CD14-positive monocyte (primary cell): ENCODE results near the gene ZFPM1. TPM values are rescaled to one million over a fixed set of nuclear protein-coding genes. Genes with fewer than 3 reads are reported as not detected.

Source experiments
- DNase-seq, 3 donors: peaks; one replicate each; pipeline ENCODE4 v3.0.0-alpha.2; 2011 to 2022
- H2AFZ ChIP-seq: 2 replicates; pipeline ENCODE4 v1.6.0; 2012; ENCODE audit warnings: mild to moderate bottlenecking, low read depth, low read length, inconsistent platforms; ENCODE audit not compliant: insufficient read depth, poor library complexity, severe bottlenecking
- H3K27ac ChIP-seq, 2 donors: 1 replicate in 1 of 2; 2 replicates in 1 of 2; pipeline ENCODE4 v1.5.1; 2012 to 2013; ENCODE audit warnings: low read length in 2 of 2, control low read depth in 1 of 2, inconsistent platforms in 1 of 2, low read depth in 1 of 2, mild to moderate bottlenecking in 1 of 2
- H3K27me3 ChIP-seq, 2 donors: one replicate each; pipeline versions ENCODE4 v1.6.0 to v1.6.1; 2011 to 2013; ENCODE audit warnings: low read length in 2 of 2; ENCODE audit not compliant: control insufficient read depth in 2 of 2, insufficient read depth in 2 of 2
- H3K36me3 ChIP-seq, 2 donors: replicated peaks in 1 of 2; 1 replicate in 1 of 2; 2 replicates in 1 of 2; pipeline versions ENCODE4 v1.5.1 to v1.6.1; 2012 to 2013; ENCODE audit warnings: low read length in 2 of 2, control low read depth in 1 of 2, inconsistent platforms in 1 of 2, mild to moderate bottlenecking in 1 of 2; ENCODE audit not compliant: insufficient read depth in 2 of 2, control insufficient read depth in 1 of 2
- H3K4me1 ChIP-seq, 2 donors: 1 replicate in 1 of 2; 2 replicates in 1 of 2; pipeline versions ENCODE4 v1.5.1 to v1.6.1; 2012 to 2013; ENCODE audit warnings: low read length in 2 of 2, control low read depth in 1 of 2, inconsistent platforms in 1 of 2, mild to moderate bottlenecking in 1 of 2, moderate library complexity in 1 of 2; ENCODE audit not compliant: insufficient read depth in 2 of 2, control insufficient read depth in 1 of 2
- H3K4me2 ChIP-seq: replicated peaks from 2 replicates; pipeline ENCODE3; 2012; ENCODE audit warnings: low read length, moderate library complexity, mild to moderate bottlenecking; ENCODE audit not compliant: poor library complexity, severe bottlenecking; ENCODE audit errors: extremely low read depth
- H3K4me3 ChIP-seq, 3 experiments: fragments of 200-600 bp in 1 of 3; sonication (generic) in 1 of 3; replicated peaks in 1 of 3; 1 replicate in 2 of 3; 2 replicates in 1 of 3; pipeline ENCODE4 v1.5.1; 2011 to 2013; ENCODE audit warnings: low read length in 3 of 3, mild to moderate bottlenecking in 3 of 3, control low read depth in 2 of 3, low read depth in 2 of 3, inconsistent platforms in 1 of 3, moderate library complexity in 1 of 3
- H3K79me2 ChIP-seq: 2 replicates; pipeline ENCODE4 v1.6.0; 2012; ENCODE audit warnings: mild to moderate bottlenecking, control low read depth, inconsistent platforms, low read length, moderate library complexity; ENCODE audit not compliant: insufficient read depth
- H3K9ac ChIP-seq: 2 replicates; pipeline ENCODE4 v1.6.0; 2017; ENCODE audit warnings: low read length, mild to moderate bottlenecking; ENCODE audit not compliant: insufficient read depth, poor library complexity, severe bottlenecking
- H3K9me3 ChIP-seq, 2 donors: replicated peaks in 1 of 2; 1 replicate in 1 of 2; 2 replicates in 1 of 2; pipeline versions ENCODE4 v1.5.1 to v1.6.1; 2012 to 2013; ENCODE audit warnings: low read length in 2 of 2, control low read depth in 1 of 2; ENCODE audit not compliant: control insufficient read depth in 1 of 2, insufficient read depth in 1 of 2
- H4K20me1 ChIP-seq: 2 replicates; pipeline ENCODE4 v1.6.0; 2012; ENCODE audit warnings: mild to moderate bottlenecking, low read length, control low read depth, moderate library complexity; ENCODE audit not compliant: insufficient read depth
- H3K27ac Mint-ChIP-seq, 7 donors: one replicate each; pipeline ENCODE4 v1.8.0; 2020; ENCODE audit warnings: mild to moderate bottlenecking in 7 of 7, mixed read lengths in 7 of 7, moderate library complexity in 6 of 7, inconsistent platforms in 2 of 7
- H3K27me3 Mint-ChIP-seq, 3 donors: one replicate each; pipeline ENCODE4 v1.8.0; 2021 to 2022; ENCODE audit warnings: low read depth in 3 of 3, mild to moderate bottlenecking in 3 of 3, mixed read lengths in 3 of 3, moderate library complexity in 3 of 3, inconsistent platforms in 1 of 3
- H3K36me3 Mint-ChIP-seq, 2 donors: one replicate each; pipeline ENCODE4 v1.8.0; 2020; ENCODE audit warnings: mixed read lengths in 2 of 2, inconsistent platforms in 1 of 2, mild to moderate bottlenecking in 1 of 2
- H3K4me1 Mint-ChIP-seq: one replicate; pipeline ENCODE4 v1.8.0; 2020; ENCODE audit warnings: mild to moderate bottlenecking, mixed read lengths
- H3K4me3 Mint-ChIP-seq, 2 donors: one replicate each; pipeline ENCODE4 v1.8.0; 2020; ENCODE audit warnings: mild to moderate bottlenecking in 2 of 2, mixed read lengths in 2 of 2, moderate library complexity in 1 of 2
- H3K9me3 Mint-ChIP-seq, 7 donors: one replicate each; pipeline ENCODE4 v1.8.0; 2020 to 2022; ENCODE audit warnings: mixed read lengths in 7 of 7, mild to moderate bottlenecking in 6 of 7, moderate library complexity in 6 of 7, inconsistent platforms in 2 of 7
- CTCF ChIP-seq: fragments of 200-600 bp; IDR thresholded peaks from one replicate; pipeline ENCODE4 v1.8.0; 2022; ENCODE audit warnings: antibody characterized with exemption, mild to moderate bottlenecking
- WGBS: methylation state at CpG from one replicate; pipeline ENCODE4 v1.1.5; 2013; ENCODE audit warnings: missing lambda C conversion rate; ENCODE audit not compliant: insufficient coverage; 5-methylcytosine and 5-hydroxymethylcytosine counted together
- intact Hi-C, 2 donors: fragments of 100-400 bp; cut with micrococcal nuclease; formaldehyde crosslinking; loops; one replicate each; pipeline versions ENCODE4 v1.15.0 to v1.15.1; 2023
- polyA plus RNA-seq, 3 donors: library from polyadenylated mRNA; depleted of rRNA in 1 of 3; unstranded in 2 of 3; stranded (reverse) in 1 of 3; fragments of 300-500 nt in 2 of 3; fragments of >200 nt in 1 of 3; fragmentation: Illumina TruSeq in 2 of 3; gene quantifications; 1 replicate in 2 of 3; 2 replicates in 1 of 3; pipeline ENCODE4 v1.2.3, GENCODE V29; 2012 to 2021

ZFPM1 gene
- polyA plus RNA-seq, 3 donors = 0.04 to 0.19 (median 0.12) TPM

- no peak overlapping the region for H3K4me3 Mint-ChIP-seq
Observed at GRCh38 chr16:88529596-88529995, 76.5 kb downstream of the ZFPM1 start.

GRCh38 chr16:88530051-88530857, 77.2 kb downstream of the ZFPM1 start:
- no peak overlapping the region for H2AFZ ChIP-seq
- no peak for DNase-seq
- H3K9me3 ChIP-seq = no peaks in the 10 kb centered on the region
- H3K27ac Mint-ChIP-seq = peak overlapping the region in 1 of 7 donors; percentile 58
- peaks cover 4% of the 10 kb centered on the region for H3K4me1 Mint-ChIP-seq
- H3K9me3 Mint-ChIP-seq = peaks cover 0 to 2% (median 0%) of the 10 kb centered on the region in 7 donors
- WGBS = 98% methylated on average over 24 of the region's 27 CpGs
- H3K4me1 ChIP-seq = peaks cover 6% of the 10 kb centered on the region in 2 donors
- H4K20me1 ChIP-seq = peaks cover 2% of the 10 kb centered on the region
- intact Hi-C loops = no loop called here
- no peak overlapping the region for H3K27ac ChIP-seq
- TF ChIP-seq CTCF = no peak
- peaks cover 5 to 15% (median 8%) of the 10 kb centered on the region in 3 donors for H3K27me3 Mint-ChIP-seq
- no peaks in the 10 kb centered on the region for H3K36me3 Mint-ChIP-seq
- no peak overlapping the region for H3K4me3 Mint-ChIP-seq
- peaks cover 0 to 3% of the 10 kb centered on the region in 2 donors for H3K27me3 ChIP-seq
- no peak overlapping the region for H3K4me3 ChIP-seq
- H3K79me2 ChIP-seq = peaks cover 2% of the 10 kb centered on the region
- H3K9ac ChIP-seq = no peak overlapping the region
- H3K36me3 ChIP-seq = no peaks in the 10 kb centered on the region
- H3K4me2 ChIP-seq = no peak overlapping the region

More at GRCh38 chr16:88529596-88529995, 76.5 kb downstream of the ZFPM1 start:
- WGBS = 97% methylated on average over 7 of the region's 9 CpGs
- no peak overlapping the region for H3K4me2 ChIP-seq
- no peak overlapping the region for H3K4me3 ChIP-seq
- no peaks in the 10 kb centered on the region for H3K79me2 ChIP-seq
- Mint-ChIP-seq H3K36me3 (no peaks in the 10 kb centered on the region), H3K27ac (no peak overlapping the region), H3K4me1 (no peaks in the 10 kb centered on the region), H3K9me3 (peaks cover 0 to 2% (median 0%) of the 10 kb centered on the region in 7 donors), H3K27me3 (peaks cover 8 to 21% (median 9%) of the 10 kb centered on the region in 3 donors)
- intact Hi-C loops = loop anchor here in 1 of 2 donors (5.0 kb wide), 1 partner anchor 87 kb away; no protein-coding TSS in a partner anchor
- no peak for DNase-seq
- H3K9ac ChIP-seq = no peak overlapping the region
- no peaks in the 10 kb centered on the region for H4K20me1 ChIP-seq
- peaks cover 0 to 10% of the 10 kb centered on the region in 2 donors for H3K27me3 ChIP-seq
- no peaks in the 10 kb centered on the region for H3K9me3 ChIP-seq
- TF ChIP-seq CTCF = no peak
- H3K36me3 ChIP-seq = no peaks in the 10 kb centered on the region
- no peak overlapping the region for H2AFZ ChIP-seq
- H3K4me1 ChIP-seq = no peaks in the 10 kb centered on the region
- H3K27ac ChIP-seq = no peak overlapping the region
